ENCODE measurements around the gene SPTBN5.

Gene SPTBN5

GRCh38 chr15:41862515-41863116, 31.2 kb downstream of the SPTBN5 start:
- no peak for DNase-seq

GRCh38 chr15:41861736-41862356, 32.0 kb downstream of the SPTBN5 start:
- no peak for DNase-seq

GRCh38 chr15:41860049-41860828, 33.6 kb downstream of the SPTBN5 start:
- no peak for DNase-seq

- no peak for DNase-seq
These were observed 35.1 kb downstream of the SPTBN5 start for GRCh38 chr15:41858756-41859155.

- DNase-seq, result no peak
These were observed 36.5 kb downstream of the SPTBN5 start for GRCh38 chr15:41857316-41857715.

- DNase-seq, result no peak
These were observed 37.1 kb downstream of the SPTBN5 start for GRCh38 chr15:41856716-41857115.

GRCh38 chr15:41856262-41856661, 37.6 kb downstream of the SPTBN5 start:
- no peak for DNase-seq

- no peak for DNase-seq
These were observed 38.4 kb downstream of the SPTBN5 start for GRCh38 chr15:41855261-41855961.

- DNase-seq, result no peak
These were observed 39.4 kb downstream of the SPTBN5 start for GRCh38 chr15:41854443-41854842.

- no peak for DNase-seq
These were observed 40.0 kb downstream of the SPTBN5 start for GRCh38 chr15:41853831-41854230.

GRCh38 chr15:41852736-41853590, 40.9 kb downstream of the SPTBN5 start:
- DNase-seq, result no peak

GRCh38 chr15:41851755-41852370, 42.0 kb downstream of the SPTBN5 start:
- no peak for DNase-seq

- no peak for DNase-seq
These were observed 42.7 kb downstream of the SPTBN5 start for GRCh38 chr15:41851167-41851523.

- no peak for DNase-seq
These were observed 43.2 kb downstream of the SPTBN5 start for GRCh38 chr15:41850482-41851166.

- DNase-seq, result no peak
These were observed 44.0 kb downstream of the SPTBN5 start for GRCh38 chr15:41849861-41850260.

GRCh38 chr15:41849204-41849603, 44.6 kb downstream of the SPTBN5 start:
- DNase-seq, result no peak

- no peak for DNase-seq
These were observed 45.2 kb downstream of the SPTBN5 start for GRCh38 chr15:41848631-41849030.

- DNase-seq, result no peak
These were observed 45.9 kb downstream of the SPTBN5 start for GRCh38 chr15:41847981-41848380.

GRCh38 chr15:41847206-41847605, 46.6 kb downstream of the SPTBN5 start:
- DNase-seq, result no peak

- DNase-seq, result no peak
These were observed 49.0 kb downstream of the SPTBN5 start for GRCh38 chr15:41844814-41845213.

GRCh38 chr15:41843571-41843970, 50.3 kb downstream of the SPTBN5 start:
- DNase-seq, result no peak

- no peak for DNase-seq
These were observed 51.6 kb downstream of the SPTBN5 start for GRCh38 chr15:41842229-41842628.

Measured in NK-92 treated with Interleukin-12 subunit alpha and Interleukin-12 subunit beta, amount 100 ng/mL, for 24 hours (cell line).